GM23248 (cell line): Measurements from ENCODE around the gene VPS8. TPM values are rescaled to one million over a fixed set of nuclear protein-coding genes. Genes with fewer than 3 reads are reported as not detected.

ENCODE experiments used
- DNase-seq: peaks from one replicate; pipeline ENCODE4 v3.0.0-alpha.2; 2015
- H2AFZ ChIP-seq: fragments of 200-600 bp; sonication (generic); 2 replicates; pipeline ENCODE4 v1.6.1; 2016; ENCODE audit warnings: antibody characterized with exemption
- H3F3A ChIP-seq: fragments of 200-600 bp; sonication (generic); 2 replicates; pipeline ENCODE4 v1.6.1; 2016; ENCODE audit warnings: mild to moderate bottlenecking, antibody characterized with exemption, mixed run types; ENCODE audit not compliant: insufficient read depth
- H3K27ac ChIP-seq: fragments of 200-600 bp; sonication (generic); 2 replicates; pipeline ENCODE4 v1.5.1; 2016; ENCODE audit warnings: mild to moderate bottlenecking
- H3K27me3 ChIP-seq: fragments of 200-600 bp; sonication (generic); replicated peaks from 2 replicates; pipeline ENCODE4 v1.6.1; 2016; ENCODE audit warnings: mild to moderate bottlenecking; ENCODE audit not compliant: insufficient read depth
- H3K36me3 ChIP-seq: fragments of 200-600 bp; sonication (generic); 2 replicates; pipeline ENCODE4 v1.6.1; 2016; ENCODE audit warnings: low read depth, mild to moderate bottlenecking
- H3K4me1 ChIP-seq: fragments of 200-600 bp; sonication (generic); 2 replicates; pipeline ENCODE4 v1.6.1; 2016; ENCODE audit warnings: mild to moderate bottlenecking; ENCODE audit not compliant: insufficient read depth
- H3K4me2 ChIP-seq: fragments of 200-600 bp; sonication (generic); one replicate; pipeline ENCODE4 v1.6.1; 2016; ENCODE audit warnings: mild to moderate bottlenecking; ENCODE audit not compliant: unreplicated experiment
- H3K4me3 ChIP-seq: fragments of 200-600 bp; sonication (generic); 2 replicates; pipeline ENCODE4 v1.5.1; 2016; ENCODE audit warnings: mild to moderate bottlenecking
- H3K79me2 ChIP-seq: fragments of 200-600 bp; sonication (generic); 2 replicates; pipeline ENCODE4 v1.6.1; 2016; ENCODE audit warnings: mild to moderate bottlenecking; ENCODE audit not compliant: insufficient read depth
- H3K9ac ChIP-seq: fragments of 200-600 bp; sonication (generic); 2 replicates; pipeline ENCODE4 v1.6.1; 2016; ENCODE audit warnings: mild to moderate bottlenecking
- H3K9me2 ChIP-seq: fragments of 200-600 bp; sonication (generic); 2 replicates; pipeline ENCODE4 v1.6.1; 2016; ENCODE audit warnings: mixed run types, mild to moderate bottlenecking, moderate library complexity; ENCODE audit not compliant: insufficient read depth
- H3K9me3 ChIP-seq: fragments of 200-600 bp; sonication (generic); one replicate; pipeline ENCODE4 v1.6.1; 2017; ENCODE audit warnings: low read depth
- H4K20me1 ChIP-seq: fragments of 200-600 bp; sonication (generic); 2 replicates; pipeline ENCODE4 v1.6.0; 2016; ENCODE audit not compliant: insufficient read depth
- EZH2 ChIP-seq: fragments of 200-600 bp; sonication (generic); IDR thresholded peaks from 2 replicates; pipeline ENCODE4 v1.6.1; 2018; ENCODE audit warnings: antibody characterized with exemption, mild to moderate bottlenecking; ENCODE audit not compliant: insufficient read depth, poor library complexity, severe bottlenecking
- EZH2phosphoT487 ChIP-seq: fragments of 200-600 bp; sonication (generic); IDR thresholded peaks from 2 replicates; pipeline ENCODE4 v1.6.1; 2018; ENCODE audit warnings: antibody characterized with exemption, moderate library complexity, mild to moderate bottlenecking, low read depth; ENCODE audit not compliant: insufficient read depth
- WGBS, 2 experiments: methylation state at CpG; one replicate each; pipeline ENCODE4 v1.1.6; 2015 to 2017; ENCODE audit warnings: low lambda C conversion rate in 2 of 2, low coverage in 1 of 2; ENCODE audit errors: missing lambda C conversion rate in 2 of 2; 5-methylcytosine and 5-hydroxymethylcytosine counted together
- in situ Hi-C: fragments of 300-500 bp; cut with MboI; formaldehyde crosslinking; loops from 2 replicates; pipeline ENCODE4 v1.15.0; 2020
- polyA plus RNA-seq: library from polyadenylated mRNA; unstranded; fragments of >200 nt; fragmentation: Nextera tagmentation; extraction: Ambion mirVana; gene quantifications from 2 replicates; pipeline ENCODE4 v1.2.1, GENCODE V29; 2016
- total RNA-seq: library from RNA; depleted of rRNA; stranded (reverse); fragments of >200 nt; shearing (Covaris generic); gene quantifications from 2 replicates; pipeline ENCODE4 v1.2.3, GENCODE V29; 2014

VPS8 gene
- total and polyA plus RNA-seq, 2 experiments from 2014 or later: 17.8 to 45.5 TPM

- H4K20me1 ChIP-seq: no peaks in the 10 kb centered on the region
- H3F3A ChIP-seq: peaks cover 4% of the 10 kb centered on the region; the same call in 1 of the 2 replicates
- H3K4me3 ChIP-seq: no peak overlapping the region
- H3K27ac ChIP-seq: no peak overlapping the region
- in situ Hi-C loops: no loop called here
- no peak overlapping the region for H2AFZ ChIP-seq
- no peak for DNase-seq
- H3K79me2 ChIP-seq: no peaks in the 10 kb centered on the region
- H3K9ac ChIP-seq: no peak overlapping the region
- H3K9me2 ChIP-seq: no peaks in the 10 kb centered on the region
- no peak overlapping the region for H3K4me2 ChIP-seq
- peaks cover 4% of the 10 kb centered on the region; the same call in 1 of the 2 replicates for H3K36me3 ChIP-seq
- peaks cover 16% of the 10 kb centered on the region for H3K4me1 ChIP-seq
- no peaks in the 10 kb centered on the region for H3K9me3 ChIP-seq
- TF ChIP-seq EZH2 (no peak), EZH2phosphoT487 (no peak)
- no peaks in the 10 kb centered on the region for H3K27me3 ChIP-seq
Measured at GRCh38 chr3:184845819-184846218, 33.9 kb downstream of the VPS8 start.

- Histone ChIP-seq H3K4me1 (peaks cover 16% of the 10 kb centered on the region), H4K20me1 (no peaks in the 10 kb centered on the region), H3K79me2 (no peaks in the 10 kb centered on the region), H3K4me3 (no peak overlapping the region), H3F3A (peaks cover 4% of the 10 kb centered on the region; the same call in 1 of the 2 replicates), H3K9me2 (no peaks in the 10 kb centered on the region), H3K9me3 (no peaks in the 10 kb centered on the region), H3K4me2 (no peak overlapping the region), H3K27me3 (no peaks in the 10 kb centered on the region), H3K27ac (no peak overlapping the region), H3K36me3 (peaks cover 10% of the 10 kb centered on the region; the same call in 1 of the 2 replicates), H2AFZ (no peak overlapping the region), H3K9ac (no peak overlapping the region)
- 76 to 78% methylated on average over 6 of the region's 6 CpGs for WGBS, 2 experiments
- TF ChIP-seq EZH2: no peak
- TF ChIP-seq EZH2phosphoT487: no peak
- DNase-seq: no peak
- in situ Hi-C loops: no loop called here
Measured at GRCh38 chr3:184846496-184846895, 34.5 kb downstream of the VPS8 start.

GRCh38 chr3:184848934-184849333, 37.0 kb downstream of the VPS8 start:
- in situ Hi-C loops: no loop called here
- peaks cover 21% of the 10 kb centered on the region; the same call in 1 of the 2 replicates for H3K36me3 ChIP-seq
- H3K27me3 ChIP-seq: no peaks in the 10 kb centered on the region
- H4K20me1 ChIP-seq: no peaks in the 10 kb centered on the region
- H3K4me3 ChIP-seq: no peak overlapping the region
- WGBS, 2 experiments: 96 to 98% methylated on average over 4 of the region's 4 CpGs
- TF ChIP-seq EZH2: no peak
- no peak for TF ChIP-seq EZH2phosphoT487
- peaks cover 2% of the 10 kb centered on the region for H3K4me1 ChIP-seq
- no peak overlapping the region for H3K27ac ChIP-seq
- no peak overlapping the region for H2AFZ ChIP-seq
- H3K4me2 ChIP-seq: no peak overlapping the region
- no peak overlapping the region for H3K9ac ChIP-seq
- H3K9me2 ChIP-seq: no peaks in the 10 kb centered on the region
- no peaks in the 10 kb centered on the region for H3K79me2 ChIP-seq
- H3F3A ChIP-seq: no peaks in the 10 kb centered on the region
- no peak for DNase-seq
- no peaks in the 10 kb centered on the region for H3K9me3 ChIP-seq

- Histone ChIP-seq H3F3A (no peaks in the 10 kb centered on the region), H3K4me3 (no peak overlapping the region), H3K9me3 (no peaks in the 10 kb centered on the region), H3K4me1 (no peaks in the 10 kb centered on the region), H4K20me1 (no peaks in the 10 kb centered on the region), H2AFZ (no peak overlapping the region), H3K27me3 (no peaks in the 10 kb centered on the region), H3K27ac (no peak overlapping the region), H3K4me2 (no peak overlapping the region), H3K79me2 (no peaks in the 10 kb centered on the region), H3K9me2 (no peaks in the 10 kb centered on the region), H3K36me3 (peaks cover 21% of the 10 kb centered on the region; the same call in 1 of the 2 replicates), H3K9ac (no peak overlapping the region)
- 74 to 79% methylated on average over 2 of the region's 2 CpGs for WGBS, 2 experiments
- in situ Hi-C loops: no loop called here
- DNase-seq: no peak
- TF ChIP-seq EZH2phosphoT487: no peak
- TF ChIP-seq EZH2: no peak
Measured at GRCh38 chr3:184850201-184850600, 38.2 kb downstream of the VPS8 start.

GRCh38 chr3:184857099-184857498, 45.1 kb downstream of the VPS8 start:
- H3K9me3 ChIP-seq: no peaks in the 10 kb centered on the region
- DNase-seq: no peak
- no peaks in the 10 kb centered on the region for H3K4me1 ChIP-seq
- WGBS, 2 experiments: 96 to 98% methylated on average over 2 of the region's 2 CpGs
- no peaks in the 10 kb centered on the region for H3K27me3 ChIP-seq
- TF ChIP-seq EZH2phosphoT487: no peak
- TF ChIP-seq EZH2: no peak
- H4K20me1 ChIP-seq: no peaks in the 10 kb centered on the region
- H3K9me2 ChIP-seq: no peaks in the 10 kb centered on the region
- no peak overlapping the region for H3K9ac ChIP-seq
- H3K79me2 ChIP-seq: no peaks in the 10 kb centered on the region
- in situ Hi-C loops: no loop called here
- peaks cover 37% of the 10 kb centered on the region for H3K36me3 ChIP-seq
- no peak overlapping the region for H2AFZ ChIP-seq
- no peak overlapping the region for H3K27ac ChIP-seq
- H3K4me2 ChIP-seq: no peak overlapping the region
- no peak overlapping the region for H3K4me3 ChIP-seq
- H3F3A ChIP-seq: no peaks in the 10 kb centered on the region
